GM21423 (cell line): ENCODE data around the gene MAST2.
"Not testable (repeated sequence)": the region's sequence is repeated elsewhere in the genome, so short reads cannot be mapped to it uniquely, and the experiment has no call there.

Source experiments
- ATAC-seq: cut with Tn5 transposase; IDR thresholded peaks from one replicate; pipeline ENCODE4 v1.9.1; 2021; ENCODE audit warnings: mild to moderate bottlenecking, moderate library complexity; ENCODE audit not compliant: unreplicated experiment

The MAST2 gene

DNA sequence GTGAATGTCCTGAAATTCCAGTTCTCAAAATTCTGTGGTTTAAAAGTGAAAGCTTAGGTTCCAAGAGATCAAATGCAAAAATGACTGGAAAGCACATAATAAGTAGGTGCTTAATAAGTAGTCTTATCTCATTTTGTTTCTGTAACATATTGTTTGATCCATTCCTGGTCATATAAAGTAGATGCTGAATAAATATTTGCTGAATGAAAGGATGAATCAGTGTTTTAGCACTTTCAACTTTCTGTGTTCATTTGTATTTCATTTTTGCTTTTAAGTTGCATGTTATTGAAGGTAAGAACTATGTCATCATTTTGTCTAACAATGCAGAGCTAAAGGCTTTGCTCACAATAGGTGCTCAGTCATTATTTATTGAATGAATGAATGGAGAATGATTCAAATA, 6.3 kb downstream of the MAST2 start:
- no peak for ATAC-seq

GRCh38 chr1:45814776-45815175, 11.4 kb downstream of the MAST2 start:
- no peak for ATAC-seq

GRCh38 chr1:45815667-45816458, 12.5 kb downstream of the MAST2 start:
- ATAC-seq: no peak

GRCh38 chr1:45820173-45820572, 16.8 kb downstream of the MAST2 start:
- no peak for ATAC-seq

DNA sequence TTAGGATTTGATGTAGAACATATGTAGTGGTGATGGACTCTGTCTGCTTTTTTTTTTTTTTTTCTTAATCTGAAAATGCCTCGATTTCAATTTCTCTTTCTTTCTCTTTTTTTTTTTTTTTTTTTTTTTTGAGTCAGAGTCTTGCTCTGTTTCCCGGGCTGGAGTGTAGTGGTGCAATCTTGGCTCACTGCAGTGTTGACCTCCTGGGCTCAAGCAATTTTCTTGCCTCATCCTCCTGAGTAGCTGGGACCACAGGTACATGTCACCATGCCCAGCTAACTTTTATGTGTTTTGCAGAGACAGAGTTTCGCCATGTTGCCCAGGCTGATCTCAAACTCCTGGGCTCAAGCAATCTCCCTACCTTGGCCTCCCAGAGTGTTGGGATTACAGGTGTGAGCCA, 17.4 kb downstream of the MAST2 start:
- ATAC-seq: no peak

DNA sequence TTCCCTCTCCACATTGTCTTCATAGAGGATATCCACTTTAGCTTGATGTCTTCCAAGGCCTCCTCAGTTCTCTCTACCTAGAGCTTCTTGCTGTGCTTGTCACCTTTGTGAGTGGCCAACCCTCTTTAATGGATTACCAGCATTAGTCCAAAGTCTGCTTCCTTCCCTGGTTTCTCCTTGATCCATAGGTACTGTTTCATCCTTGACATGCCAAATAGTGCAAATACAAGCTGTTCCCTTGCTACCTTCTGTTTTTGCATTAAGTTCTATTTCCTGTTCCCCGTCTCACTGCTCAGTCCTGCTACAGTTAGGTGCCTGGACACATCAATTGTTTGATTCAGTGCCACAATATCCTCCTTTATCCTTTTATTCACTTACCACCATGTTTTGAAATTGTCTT, 19.2 kb downstream of the MAST2 start:
- no peak for ATAC-seq

- ATAC-seq: no peak
Measured at GRCh38 chr1:45824607-45825006, 21.2 kb downstream of the MAST2 start.

GRCh38 chr1:45827256-45827655, 23.8 kb downstream of the MAST2 start:
- ATAC-seq: no peak

DNA sequence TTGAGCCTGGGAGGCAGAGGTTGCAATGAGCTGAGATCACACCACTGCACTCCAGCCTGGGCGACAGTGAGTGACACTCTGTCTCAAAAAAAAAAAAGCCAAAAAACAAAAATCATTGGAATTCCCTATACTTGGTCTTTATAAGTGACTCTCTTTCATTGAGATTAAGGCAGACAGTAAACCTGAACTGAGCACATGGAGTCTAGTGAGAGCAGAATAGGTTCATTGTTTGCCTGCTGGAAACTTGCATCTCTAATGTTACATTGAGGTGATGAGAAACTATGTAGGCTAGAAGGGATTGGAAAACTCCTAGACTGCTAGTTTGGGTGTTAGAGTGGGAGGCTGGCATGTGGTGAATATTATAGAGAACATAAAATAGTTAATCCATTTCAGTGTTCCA, 25.4 kb downstream of the MAST2 start:
- no peak for ATAC-seq

DNA sequence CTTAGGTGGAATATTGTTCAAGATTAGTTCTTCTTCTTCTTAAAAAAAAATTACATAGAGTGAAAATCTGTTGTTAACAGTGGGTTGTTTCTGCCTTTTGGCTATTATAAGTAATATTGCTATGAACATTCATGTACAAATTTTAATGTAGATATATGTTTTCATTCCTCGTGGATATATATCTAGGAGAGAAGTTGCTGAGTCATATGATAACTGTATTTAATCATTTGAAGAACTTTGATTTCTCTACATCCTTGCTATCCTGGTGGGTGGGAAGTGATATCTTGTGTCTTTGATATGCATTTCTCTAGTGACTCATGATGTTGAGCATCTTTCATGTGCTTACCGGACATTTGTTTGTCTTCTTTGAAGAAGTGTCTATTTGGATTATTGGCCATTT, 29.9 kb downstream of the MAST2 start:
- no peak for ATAC-seq

DNA sequence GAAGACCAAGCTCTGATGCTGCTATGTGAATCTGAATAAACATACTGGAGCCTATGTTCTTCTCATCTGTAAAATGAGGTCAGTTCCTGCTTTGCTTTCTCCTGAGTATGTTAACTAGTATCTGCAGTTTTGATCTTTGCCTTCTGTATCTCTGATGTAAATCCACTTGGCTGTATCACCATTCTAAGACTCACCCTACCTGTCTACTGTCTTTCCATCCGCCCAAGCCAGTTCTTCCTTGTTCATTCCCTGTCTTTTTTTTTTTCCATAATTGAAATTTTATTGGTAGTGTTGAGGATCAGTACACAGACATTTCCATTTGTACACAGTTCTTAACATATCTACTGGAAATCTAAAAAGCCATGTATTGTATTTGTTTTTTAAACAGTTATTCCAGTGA, 31.3 kb downstream of the MAST2 start:
- ATAC-seq: no peak

DNA sequence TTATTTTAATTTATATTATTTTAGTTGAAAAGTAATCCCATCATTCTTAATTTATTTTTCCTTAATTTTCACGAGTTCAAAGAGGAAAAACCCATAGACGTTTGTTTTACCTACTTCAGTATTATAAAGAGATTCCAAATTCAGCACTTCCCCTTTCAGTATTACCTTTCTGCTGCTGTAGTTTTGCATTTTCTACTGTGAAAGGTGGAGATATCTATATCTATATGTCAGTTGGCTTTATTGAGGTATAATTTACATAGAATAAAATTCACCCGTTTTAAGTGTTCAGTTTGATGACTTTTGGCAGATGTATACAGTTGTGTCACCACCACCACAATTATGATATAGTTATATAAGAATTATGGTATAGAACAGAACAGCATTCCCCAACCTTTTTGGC, 33.0 kb downstream of the MAST2 start:
- ATAC-seq: no peak

GRCh38 chr1:45836861-45837260, 33.4 kb downstream of the MAST2 start:
- not testable (repeated sequence) for ATAC-seq

- ATAC-seq: not testable (repeated sequence)
Measured at GRCh38 chr1:45838322-45838721, 34.9 kb downstream of the MAST2 start.

GRCh38 chr1:45840704-45841103, 37.3 kb downstream of the MAST2 start:
- no peak for ATAC-seq

GRCh38 chr1:45842786-45843185, 39.4 kb downstream of the MAST2 start:
- ATAC-seq: no peak

DNA sequence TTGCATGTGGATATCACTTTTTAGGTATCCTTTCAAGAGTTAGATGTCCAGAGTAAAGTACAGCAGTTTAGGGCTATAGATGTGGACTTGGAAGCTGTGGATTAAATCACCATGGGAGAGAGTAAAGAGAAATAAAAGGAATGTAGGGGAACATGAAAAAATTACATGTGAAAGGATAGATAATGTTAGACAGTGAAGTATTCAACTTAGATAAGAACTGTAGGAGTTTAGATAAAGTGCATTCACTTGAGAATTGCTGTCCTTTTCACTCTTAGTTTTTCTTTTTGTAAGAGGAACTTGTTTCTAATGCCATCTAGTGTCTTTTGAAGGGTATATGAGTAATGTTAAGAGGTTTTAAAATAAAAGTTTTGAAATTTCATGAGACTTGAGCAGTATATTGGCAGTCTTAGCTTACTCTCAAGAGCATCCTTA, 40.1 kb downstream of the MAST2 start:
- ATAC-seq: no peak

- not testable (repeated sequence) for ATAC-seq
Measured at GRCh38 chr1:45844000-45844399, 40.6 kb downstream of the MAST2 start.

DNA sequence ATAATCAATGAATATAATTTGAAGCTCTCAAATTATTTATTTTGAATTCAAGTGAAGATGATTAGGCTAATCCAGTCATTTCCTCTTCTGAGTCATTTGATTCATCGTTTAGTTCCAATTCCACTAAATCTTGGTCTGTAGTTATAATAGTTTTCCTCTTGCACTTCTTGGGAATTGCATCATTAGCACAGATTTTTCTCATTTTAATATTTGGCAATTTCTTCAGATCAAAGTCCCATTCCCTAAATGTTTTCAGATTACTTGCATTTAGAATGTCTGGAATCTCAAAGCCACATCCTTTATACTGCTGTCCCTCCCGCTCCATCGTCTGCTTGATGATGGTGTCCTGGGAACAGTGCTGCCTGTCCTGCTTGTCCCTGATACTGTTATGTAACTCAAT, 43.5 kb downstream of the MAST2 start:
- ATAC-seq: no peak

DNA sequence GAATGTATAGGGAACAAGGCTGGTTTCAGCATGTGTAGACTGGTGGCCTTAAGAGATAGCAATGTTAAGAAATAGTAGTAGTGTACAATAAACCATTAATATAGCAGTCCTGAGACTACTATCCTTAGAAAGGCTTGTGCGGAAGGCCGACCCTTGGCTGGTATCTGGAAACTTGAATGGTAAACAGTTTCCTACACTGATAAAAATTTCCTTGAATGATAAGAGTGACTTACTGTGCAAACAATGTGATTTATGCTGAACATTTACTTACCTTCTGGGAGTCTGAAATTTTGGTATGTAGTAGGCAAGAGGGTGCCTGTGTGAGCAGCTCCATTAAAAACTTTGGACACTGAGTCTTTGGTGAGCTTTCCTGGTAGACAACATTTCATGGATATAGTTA, 44.7 kb downstream of the MAST2 start:
- no peak for ATAC-seq

DNA sequence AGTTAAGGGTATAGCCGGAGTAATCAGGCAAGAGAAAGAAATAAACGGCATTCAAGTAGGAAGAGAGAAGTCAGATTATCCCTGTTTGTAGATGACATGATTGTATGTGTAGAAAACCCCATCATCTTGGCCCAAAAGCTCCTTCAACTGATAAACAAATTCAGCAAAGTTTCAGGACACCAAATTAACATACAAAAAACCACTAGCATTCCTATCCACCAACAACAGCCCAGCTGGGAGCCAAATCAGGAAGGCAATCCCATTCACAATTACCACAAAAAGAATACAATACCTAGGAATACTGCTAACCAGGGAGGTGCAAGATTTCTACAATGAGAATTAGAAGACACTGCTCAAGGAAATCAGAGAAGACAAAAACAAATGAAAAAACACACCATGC, 45.3 kb downstream of the MAST2 start:
- ATAC-seq: no peak

GRCh38 chr1:45850017-45850416, 46.6 kb downstream of the MAST2 start:
- no peak for ATAC-seq

DNA sequence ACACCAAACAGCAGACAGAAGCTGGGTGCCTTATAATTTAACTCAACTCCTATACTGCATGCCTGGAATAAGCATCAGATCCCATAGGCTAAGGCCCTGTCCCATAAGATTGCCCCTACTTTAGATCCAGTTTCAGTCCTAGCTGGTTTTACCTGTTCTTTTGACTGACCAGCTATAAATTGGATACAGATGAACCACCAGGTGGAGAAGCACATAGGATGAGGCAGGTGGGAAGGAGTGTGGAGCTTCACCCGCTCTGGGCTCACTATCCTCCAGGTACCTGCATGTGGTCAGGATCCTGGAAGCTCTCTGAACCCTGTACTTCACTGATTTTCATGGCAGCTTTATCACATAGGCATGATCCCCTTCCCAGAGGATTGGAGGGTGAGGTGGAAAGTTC, 51.3 kb downstream of the MAST2 start:
- ATAC-seq: no peak
